ENCODE measurements around the gene NHS.

DNA sequence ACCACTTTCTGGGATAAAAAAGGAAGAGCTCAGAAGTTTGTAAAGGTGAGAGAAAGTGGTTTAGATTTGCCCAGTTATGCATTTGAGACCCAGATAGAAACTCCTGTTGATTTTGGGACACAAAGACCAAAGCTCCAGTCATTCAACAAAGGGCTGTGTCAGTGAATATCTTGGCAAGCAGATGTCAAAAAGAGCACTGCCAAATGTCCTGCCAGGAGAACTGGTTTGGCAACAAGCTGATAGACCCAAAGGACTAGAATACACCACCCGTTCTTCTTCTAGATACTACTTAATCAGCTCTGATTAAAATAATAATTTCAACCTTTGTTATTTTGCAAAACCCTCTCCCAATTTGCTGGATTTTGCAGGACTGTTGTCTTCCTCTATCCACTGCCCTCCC lies 121.4 kb downstream of the NHS start:
- TF ChIP-seq, protein P1, sequence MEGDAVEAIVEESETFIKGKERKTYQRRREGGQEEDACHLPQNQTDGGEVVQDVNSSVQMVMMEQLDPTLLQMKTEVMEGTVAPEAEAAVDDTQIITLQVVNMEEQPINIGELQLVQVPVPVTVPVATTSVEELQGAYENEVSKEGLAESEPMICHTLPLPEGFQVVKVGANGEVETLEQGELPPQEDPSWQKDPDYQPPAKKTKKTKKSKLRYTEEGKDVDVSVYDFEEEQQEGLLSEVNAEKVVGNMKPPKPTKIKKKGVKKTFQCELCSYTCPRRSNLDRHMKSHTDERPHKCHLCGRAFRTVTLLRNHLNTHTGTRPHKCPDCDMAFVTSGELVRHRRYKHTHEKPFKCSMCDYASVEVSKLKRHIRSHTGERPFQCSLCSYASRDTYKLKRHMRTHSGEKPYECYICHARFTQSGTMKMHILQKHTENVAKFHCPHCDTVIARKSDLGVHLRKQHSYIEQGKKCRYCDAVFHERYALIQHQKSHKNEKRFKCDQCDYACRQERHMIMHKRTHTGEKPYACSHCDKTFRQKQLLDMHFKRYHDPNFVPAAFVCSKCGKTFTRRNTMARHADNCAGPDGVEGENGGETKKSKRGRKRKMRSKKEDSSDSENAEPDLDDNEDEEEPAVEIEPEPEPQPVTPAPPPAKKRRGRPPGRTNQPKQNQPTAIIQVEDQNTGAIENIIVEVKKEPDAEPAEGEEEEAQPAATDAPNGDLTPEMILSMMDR (IDR thresholded peaks at IDR 0.05), result no peak
- no peak for TF ChIP-seq POLR2A (IDR thresholded peaks at IDR 0.05)
